Medulla oblongata (tissue), 1 donor: ENCODE data around the gene PRKG1.

Experiments
- DNase-seq: peaks from one replicate; pipeline ENCODE4 v3.0.0-alpha.2; 2015; ENCODE audit errors: extremely low spot score

Gene PRKG1

DNA sequence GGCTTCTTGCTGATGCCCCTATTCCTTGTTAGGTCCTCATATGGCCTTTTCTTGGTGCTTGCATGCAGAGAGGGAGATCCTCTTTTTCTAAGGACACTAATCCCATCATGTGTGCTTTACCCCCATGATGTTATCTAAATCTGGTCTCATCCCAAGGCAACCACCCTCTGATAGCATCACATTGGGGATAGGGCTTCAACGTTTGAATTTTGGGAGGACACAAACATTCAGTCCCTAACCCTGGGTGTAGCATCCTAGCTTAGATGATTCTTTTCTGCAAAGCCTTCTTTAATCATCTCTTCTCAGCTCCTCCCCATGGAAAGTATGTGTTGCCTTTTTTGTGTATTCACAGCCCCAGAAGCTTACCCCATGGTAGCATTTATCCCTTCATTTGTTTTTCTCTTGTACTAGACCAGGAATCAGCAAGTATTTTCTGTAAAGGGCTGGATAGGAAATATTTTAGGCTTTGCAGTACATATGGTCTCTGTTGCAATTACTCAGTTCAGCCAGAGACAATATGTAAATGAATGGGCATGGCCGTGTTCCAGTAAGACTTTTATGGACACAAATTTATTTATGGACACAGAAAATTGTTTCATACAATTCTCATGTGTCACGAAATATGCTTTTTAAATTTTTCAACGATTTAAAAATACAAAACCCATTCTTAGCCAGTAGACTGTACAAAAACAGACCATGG is 726.6 kb downstream of the PRKG1 start:
- DNase-seq: no peak

DNA sequence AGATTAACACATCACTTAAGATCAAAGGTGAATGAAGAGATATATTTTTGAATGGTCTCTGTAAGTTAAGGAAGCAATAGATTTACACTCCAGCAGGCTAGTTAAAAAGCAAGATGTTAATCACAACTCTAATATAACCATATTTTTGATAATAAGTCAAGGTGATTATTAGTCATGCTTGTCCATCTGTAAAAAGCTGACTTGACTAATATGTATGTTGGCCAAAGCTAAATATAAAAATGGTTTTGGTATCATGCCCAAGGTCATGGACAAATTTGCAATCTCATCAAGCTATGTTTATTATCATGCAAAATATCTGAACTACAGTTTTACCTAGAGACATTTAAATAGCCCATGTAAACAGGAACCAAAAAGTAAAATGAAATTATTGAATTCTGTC is 727.7 kb downstream of the PRKG1 start:
- no peak for DNase-seq

DNA sequence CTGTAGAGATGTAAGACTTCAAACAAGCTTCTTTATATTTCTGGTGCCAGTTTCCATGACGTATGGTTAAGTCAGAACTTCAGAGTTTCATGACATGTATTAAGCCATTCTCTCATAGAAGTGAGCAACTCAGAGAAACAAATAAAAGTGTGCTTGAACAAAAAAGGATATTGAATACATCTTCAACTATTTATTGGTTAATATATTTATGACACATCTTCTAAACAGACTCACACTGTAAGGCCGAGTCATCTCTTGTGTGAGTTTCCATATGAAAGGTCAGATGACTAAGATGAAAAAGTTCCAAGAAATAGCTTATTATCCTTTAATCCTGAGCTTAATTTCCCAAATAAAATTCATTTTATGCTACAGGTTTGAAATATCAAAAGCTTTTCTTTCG is 730.6 kb downstream of the PRKG1 start:
- no peak for DNase-seq

DNA sequence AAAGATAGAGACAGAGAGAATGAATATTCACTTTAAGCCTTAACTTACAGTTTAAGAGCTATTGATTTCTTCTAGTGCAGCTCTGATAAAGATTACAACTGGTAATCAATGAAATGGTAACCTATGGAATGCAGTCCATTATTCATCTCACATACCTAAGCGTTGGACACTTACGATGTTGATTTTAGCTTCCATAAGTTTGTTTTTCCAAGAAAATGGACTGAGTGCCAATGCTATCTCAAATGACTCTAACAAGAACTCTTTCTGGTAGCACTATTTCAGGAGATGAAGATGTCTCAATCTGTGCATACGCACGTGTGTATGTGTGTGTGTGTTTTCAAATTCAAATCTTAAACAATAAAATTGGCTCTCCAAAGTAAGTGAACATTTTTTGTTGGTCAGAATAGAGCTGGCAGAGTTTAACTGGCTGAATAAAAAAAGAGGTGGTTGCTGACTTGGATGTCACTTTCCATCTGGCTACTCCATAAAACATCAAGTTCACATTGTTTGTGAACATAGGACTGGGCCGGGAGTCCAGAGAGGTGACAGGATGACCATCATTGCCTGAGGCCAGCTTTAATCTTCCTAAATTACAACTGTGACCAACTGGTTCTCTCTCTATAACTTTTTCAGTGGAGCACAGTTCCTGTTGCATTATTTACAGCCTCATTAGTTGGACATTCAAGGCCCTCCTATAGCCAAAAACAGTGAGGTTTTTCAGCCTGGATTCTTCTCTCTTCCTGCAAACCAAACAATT is 732.0 kb downstream of the PRKG1 start:
- no peak for DNase-seq

DNA sequence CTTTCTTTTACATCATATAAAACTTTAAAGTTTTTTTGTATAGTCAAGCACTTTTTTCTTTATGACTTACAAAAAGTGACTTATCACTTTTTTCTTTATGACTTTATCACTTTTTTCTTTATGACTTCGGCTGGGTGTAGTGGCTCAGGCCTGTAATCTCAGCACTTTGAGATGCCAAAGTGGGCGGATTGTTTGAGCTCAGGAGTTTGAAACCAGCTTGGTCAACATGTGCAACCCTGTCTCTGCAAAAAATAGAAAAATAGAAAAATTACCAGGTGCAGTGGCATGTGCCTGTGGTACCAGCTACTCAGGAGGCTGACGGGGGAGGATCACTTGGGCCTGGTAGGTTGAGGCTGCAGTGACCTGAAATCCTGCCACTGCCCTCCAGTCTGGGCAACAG is 733.9 kb downstream of the PRKG1 start:
- DNase-seq: no peak

DNA sequence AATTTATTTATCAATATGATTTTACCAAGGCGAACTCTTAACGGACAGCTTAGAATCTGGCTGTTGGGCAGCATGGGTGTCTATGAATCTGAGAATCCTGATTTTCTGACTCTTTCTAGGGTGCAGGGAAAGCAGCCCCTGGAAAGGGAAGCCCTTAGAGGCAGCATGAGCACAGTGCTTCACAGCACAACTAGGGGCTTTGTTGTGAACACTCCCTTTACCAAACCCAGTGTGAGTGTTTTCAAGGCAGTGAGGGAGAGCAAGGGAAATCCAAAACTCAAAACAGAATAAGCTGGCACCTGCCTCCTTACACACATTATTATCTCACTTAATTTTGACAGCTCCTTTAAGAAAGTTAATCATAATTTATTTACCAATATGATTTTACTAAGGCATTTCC is 741.4 kb downstream of the PRKG1 start:
- DNase-seq: no peak

DNA sequence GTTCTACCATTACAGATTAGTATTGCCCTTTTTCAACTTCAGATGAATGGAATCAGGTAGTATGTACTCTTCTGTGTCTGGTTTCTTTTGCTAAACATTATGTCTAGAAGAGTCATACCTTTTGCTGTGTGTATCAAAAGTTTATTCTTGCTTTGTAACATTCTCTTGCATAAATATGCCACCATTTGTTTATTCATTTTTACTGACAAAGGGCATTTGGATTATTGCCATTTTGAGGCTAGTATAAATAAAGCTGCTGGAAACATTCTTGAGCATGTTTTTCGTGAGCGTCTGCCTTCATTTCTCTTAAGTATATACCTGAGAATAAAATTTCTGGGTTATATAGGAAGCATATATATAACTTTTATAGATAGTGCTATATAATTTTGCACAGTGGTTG is 746.8 kb downstream of the PRKG1 start:
- no peak for DNase-seq

DNA sequence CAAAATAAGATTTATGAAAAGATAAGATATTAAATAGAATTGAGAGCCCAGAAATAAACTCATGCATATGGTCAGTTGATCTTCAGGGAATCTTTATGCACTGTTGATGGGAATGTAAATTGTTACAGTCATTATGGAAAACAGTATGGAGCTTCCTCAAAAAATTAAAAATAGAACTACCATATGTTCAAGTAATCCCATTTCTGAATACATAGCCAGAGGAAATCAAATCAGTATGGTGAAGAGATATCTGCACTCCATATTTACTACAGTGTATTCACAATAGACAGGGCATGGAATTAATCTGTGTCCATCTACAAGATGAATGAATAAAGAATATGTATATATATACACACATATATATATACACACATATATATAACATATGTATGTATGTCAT is 747.5 kb downstream of the PRKG1 start:
- DNase-seq: no peak

DNA sequence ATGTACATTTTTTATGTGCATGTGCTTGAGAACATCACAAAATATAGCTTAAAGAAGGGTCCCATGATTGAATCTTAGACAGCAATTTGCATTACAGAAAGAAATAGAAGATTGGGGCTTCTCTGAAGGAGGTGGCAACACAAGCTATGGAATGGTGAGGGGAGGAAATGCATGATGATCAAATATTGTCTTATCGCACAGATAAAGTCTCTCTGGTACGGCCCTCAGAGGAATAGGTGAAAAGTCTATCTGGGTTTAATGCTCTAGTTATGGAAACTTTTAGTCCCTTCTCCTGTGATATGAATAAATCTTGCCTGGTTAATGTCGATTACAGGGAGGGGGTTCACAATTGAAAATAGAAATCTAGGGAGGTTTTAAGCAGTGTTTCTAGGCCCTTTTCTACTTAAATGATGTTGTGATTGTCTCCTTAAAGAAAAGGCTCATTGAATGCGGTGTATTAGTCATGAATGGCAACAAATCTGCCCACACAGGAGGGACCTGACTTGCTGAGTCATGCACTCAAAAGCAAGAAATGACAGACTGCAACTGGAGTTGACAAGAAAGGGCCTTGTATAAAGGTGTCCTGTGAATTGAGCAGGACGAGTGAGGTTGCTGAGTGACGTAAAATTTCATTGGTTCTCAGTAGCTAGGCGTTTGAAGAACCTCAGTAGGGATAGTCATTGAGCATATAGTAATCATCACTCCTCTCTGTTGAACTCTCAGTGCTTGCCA is 758.5 kb downstream of the PRKG1 start:
- DNase-seq: peak; percentile 45

DNA sequence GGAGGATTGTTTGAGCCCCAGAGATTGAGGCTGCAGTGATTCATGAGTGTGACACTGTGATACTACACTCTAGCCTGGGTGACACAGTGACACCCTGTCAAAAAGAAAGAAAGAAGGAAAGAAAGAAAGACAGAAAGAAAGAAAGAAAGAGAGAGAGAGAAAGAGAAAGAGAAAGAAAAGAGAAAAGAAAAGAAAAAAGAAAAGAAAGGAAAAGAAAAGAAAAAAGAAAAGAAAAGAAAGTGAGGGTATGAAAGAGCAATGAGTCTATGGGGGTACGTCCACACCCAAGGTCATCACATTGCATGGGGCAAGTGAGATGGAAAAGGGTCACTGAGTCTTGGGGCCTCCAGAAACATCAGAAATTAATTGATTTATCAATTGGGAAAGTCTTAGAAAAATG is 760.3 kb downstream of the PRKG1 start:
- DNase-seq: no peak

DNA sequence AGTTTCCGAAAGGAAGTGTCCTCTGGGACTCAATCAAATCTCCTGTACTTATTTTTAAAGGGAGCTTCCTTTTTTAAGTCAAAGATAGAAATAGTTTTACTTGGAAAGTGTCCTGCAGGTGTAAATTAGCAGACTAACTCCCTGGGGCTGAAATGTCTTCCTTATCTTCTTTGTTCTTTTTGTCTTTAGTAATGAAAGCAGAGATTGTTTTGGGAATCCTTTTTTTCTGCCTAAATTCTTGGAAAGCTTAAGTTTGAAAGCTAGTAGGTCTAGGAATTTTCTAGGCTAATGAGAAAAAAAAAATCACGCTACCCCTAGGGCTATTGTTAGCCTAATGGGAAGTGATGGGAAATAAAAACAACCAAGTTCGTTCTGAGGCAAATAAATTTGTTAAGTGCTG is 764.2 kb downstream of the PRKG1 start:
- no peak for DNase-seq

DNA sequence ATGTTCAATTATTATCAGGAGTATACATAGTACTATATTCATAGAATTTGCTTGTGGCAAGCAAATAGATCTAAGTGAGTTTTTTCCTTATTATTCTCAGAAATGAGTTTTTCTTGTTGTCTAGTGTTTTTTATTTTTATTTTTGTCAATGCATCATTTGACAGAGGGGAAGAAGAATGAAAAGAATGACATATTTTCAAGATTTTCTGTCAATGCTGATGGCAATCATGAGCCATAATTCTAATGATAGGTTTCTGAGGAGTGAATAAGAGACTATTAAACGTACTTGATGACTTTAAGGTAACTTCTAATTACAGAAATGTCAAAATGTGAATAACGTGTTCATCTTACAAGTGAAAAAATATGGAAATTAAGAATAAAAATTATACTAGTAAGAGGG is 769.7 kb downstream of the PRKG1 start:
- no peak for DNase-seq

DNA sequence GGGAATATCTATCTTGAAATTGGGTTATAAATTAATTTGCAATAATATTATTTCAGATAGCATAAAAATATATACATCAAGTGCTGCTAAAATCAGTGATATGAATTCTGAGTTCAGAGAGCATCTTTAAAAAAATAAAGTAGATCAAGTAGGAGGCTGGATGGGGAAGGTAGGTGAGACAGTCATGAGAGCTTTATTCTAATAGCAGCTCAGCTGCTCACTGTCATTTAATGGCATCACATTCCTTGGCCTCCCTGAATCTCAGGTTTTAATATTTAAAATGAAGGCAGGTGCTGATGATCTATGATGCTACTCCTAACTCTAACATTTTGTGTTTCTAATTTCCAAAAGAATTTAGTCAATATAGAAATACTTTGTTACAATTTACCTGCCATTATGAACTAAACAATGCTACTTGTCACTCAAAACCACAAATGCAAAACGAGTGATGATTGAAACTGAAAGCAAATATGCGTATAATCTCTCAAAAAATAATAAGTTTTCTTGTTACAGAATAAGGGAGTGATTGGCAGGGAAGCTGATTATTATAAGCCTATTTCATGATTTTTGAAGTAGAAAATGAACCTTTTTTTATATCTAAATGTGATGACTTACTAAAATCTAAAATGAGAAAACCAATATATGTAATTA is 772.7 kb downstream of the PRKG1 start:
- DNase-seq: no peak

DNA sequence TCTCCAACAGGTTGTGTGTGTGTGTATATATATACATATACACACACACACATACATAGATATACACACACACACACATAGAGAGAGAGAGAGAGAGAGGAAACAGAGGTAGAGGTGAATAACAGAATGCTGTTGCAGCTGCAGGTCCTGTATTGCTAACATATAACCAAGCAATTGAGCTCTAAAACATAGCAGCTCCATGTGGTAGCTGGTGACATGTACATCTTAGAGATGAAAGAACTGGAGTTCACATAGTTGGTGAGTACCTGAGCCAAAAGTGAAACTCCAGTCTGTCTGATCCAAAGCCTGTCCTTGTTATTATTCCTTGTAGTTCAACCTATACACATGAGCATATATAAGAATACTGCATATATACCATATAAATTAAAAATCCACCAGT is 778.0 kb downstream of the PRKG1 start:
- DNase-seq: no peak

DNA sequence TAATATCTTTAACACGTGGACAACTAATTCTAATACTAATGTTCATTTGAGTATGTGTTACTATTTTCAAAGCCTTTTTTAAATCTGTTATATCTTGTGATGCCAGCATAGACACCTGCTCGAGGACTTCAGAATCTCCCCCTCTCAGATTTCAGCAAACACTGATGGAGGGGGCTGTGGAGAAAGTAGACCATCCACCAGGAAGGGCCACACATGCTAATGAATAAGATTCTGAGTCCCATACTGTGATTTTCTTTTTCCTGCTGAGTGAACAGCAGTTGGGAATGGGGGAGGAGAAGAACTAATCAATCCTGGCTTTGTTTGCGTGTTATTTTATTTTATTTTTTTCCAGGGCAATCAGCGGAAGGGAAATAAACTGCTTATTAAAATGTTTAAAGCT is 783.0 kb downstream of the PRKG1 start:
- DNase-seq: no peak

DNA sequence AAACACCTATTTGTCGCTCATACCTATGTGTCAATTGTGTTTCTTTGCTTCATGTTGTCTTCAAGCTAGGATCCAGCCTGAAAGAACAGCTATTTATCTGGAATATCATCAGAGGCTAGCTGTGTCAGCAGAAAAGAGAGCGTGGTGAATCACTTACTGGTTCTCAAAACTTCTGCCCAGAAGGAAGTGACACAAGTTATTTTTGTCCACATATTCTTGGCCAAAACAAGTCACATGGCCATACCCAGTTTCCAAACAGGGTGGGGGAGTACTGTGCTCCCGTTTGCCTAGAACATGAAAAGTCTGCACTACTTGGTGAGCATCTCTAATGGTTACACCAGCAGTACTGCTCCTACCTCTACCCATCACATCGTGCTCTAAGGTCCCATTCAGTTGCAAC is 786.0 kb downstream of the PRKG1 start:
- peak; percentile 85 for DNase-seq

DNA sequence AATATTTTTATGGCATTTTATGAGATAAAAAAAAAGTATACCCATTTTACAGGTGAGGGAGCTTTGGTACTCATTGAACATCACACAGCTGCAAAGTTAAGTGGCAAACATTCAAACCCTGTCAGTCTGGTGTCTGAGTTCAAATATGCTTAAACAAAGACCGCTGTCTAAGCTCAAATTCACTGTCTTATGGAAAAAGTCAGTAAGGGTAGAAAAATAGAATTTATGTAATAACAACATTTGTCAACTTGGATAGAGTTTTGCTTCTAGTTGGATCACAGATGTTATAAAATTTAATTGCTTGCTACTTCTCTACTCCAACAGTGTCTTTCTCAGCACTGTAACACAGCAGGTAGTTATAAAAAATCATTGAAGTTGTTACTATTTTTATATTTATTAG is 786.8 kb downstream of the PRKG1 start:
- no peak for DNase-seq

DNA sequence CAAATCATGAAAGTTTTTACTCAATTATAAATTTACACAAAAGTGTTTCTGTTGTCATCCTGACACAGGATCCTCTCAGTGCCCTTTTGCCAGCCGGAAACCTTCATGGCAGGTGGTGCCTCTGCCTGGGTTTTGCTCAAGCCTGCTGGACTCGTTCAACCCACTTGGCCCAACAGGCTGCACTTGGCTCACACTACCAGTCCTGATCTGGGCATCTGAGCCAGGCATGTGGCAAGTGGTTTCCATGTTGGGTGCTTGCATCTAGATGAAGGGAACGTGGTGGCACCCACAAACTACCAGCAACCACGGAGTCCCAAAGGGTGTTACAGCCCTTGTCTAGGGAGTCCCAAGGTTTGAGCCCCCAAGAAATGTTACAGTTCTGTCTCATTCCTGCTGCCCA is 787.4 kb downstream of the PRKG1 start:
- DNase-seq: no peak

DNA sequence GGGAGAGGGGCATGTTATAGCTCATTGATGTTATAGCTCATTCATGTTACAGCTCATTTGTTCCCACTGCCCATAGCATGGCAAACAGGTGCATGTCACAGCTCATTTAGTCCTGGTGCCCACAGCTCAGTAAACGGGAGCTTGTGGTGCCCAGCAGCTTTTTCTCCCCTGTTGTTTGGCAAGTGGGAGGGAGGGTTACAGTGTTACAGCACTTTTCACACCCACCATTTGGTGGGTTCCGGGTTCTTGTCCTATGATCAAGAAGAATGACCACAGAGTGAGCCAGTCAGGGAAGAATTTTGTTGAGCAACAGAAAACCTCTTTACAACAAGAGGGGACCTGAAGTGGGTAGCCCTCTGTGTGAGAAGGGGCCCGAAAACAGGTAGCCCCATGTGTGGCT is 787.9 kb downstream of the PRKG1 start:
- DNase-seq: no peak

DNA sequence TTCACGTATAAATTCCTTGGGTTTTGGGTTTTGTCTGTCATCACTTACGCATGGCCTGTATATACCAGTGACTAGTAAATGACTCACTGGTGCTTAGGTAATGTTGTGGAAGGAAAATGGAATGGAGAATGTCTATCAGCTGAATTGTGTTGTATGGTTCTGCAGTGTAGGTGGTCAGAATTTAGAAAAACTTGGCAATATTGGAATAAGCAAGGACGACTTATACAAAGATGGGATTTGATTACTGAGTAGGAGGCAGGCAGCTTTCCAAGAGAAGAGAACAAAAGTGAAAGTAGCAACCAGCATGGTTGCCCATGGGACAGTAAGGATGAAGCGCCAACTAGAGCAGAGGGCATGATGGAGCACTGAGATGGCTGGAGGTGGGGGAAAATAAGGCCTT is 793.7 kb downstream of the PRKG1 start:
- DNase-seq: peak; percentile 27

DNA sequence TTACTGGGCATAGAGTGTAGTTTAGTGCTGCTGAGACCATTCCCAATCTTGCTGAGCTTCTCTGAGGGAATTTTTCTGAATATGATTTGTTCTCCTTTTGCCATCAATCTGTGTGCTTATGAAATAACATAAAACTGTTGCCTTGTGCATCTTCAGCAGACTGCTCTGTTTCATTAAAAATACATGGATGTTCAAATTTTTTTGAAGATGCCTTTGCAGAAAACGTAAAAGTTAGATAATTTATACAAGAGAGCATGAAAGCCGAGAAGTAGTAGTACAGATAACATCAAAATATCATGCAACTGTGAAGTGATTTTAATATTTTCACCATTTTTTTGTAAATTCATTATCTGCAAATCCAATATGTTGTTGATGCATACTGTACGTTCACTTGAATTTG is 799.8 kb downstream of the PRKG1 start:
- no peak for DNase-seq

DNA sequence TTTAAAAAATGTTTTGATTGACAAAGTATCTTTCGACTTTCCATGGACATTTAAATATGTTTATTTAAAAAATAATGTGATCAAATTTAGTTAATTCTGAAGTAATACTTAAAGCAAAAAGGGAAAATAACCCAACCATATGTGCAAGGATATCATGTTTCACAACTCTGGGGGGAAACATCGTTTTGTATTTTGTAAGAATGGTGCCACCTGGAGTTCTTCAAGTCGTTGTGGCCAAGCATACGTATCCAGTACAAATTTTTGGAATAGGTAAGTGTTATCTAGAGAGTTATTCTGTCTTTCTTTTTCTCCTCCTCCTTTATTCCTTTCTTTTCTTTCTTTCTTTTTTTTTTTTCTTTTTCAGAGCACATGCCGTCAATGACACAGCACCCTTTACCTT is 801.3 kb downstream of the PRKG1 start:
- DNase-seq: no peak

DNA sequence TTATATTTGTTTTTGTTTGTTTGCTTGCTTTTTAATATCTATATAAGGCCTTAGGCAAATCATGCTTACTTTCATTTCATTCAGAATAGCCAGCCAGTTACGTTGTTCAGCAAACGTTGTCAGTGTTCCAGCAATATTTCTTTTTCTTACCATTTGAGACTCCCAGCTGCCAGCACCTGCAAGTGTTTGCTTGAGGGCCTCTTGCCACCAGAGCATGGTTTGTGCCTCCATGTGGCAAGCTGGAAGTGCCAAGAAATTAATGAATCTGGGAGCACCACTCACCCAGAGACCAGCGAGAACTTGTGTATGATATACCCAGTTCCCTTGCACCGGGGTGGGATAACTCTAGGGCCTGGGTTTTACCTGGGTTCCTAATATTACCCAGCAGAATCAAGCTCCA is 802.2 kb downstream of the PRKG1 start:
- no peak for DNase-seq
